ENCODE results near the gene RLBP1. TPM values are rescaled to one million over a fixed set of nuclear protein-coding genes. Genes with fewer than 3 reads are reported as not detected.

The RLBP1 gene
- total and polyA plus RNA-seq, 12 donors = 0.10 to 0.16 TPM; not detected in 10

DNA sequence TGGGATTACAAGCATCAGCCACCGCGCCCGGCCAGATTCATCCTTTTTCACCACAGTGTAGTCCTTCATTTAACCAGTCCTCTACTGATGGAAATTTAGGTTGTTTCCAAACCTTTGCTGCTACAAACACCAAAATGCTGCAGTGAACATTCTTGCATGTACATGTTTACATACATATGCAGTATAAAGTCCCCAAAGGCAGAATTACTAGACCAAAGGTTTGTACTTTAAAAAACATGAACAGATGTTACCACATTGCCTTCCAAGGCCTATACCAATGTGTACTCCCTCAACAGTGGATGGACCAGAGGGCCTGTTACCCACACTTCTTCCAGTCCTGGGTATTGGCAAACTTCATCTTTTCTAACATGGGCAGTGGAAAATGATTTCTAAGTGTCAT lies 51.0 kb downstream of the RLBP1 start:
- Histone ChIP-seq H3K27me3 (no peaks in the 10 kb centered on the region), H3K4me3 (no peak overlapping the region), H3K27ac (no peak overlapping the region), H3K9me3 (replicated peaks in 1 of 3) (no peaks in the 10 kb centered on the region), H3K36me3 (replicated peaks in 1 of 2) (no peaks in the 10 kb centered on the region), H3K4me1 (replicated peaks in 1 of 2) (peaks cover 23 to 42% of the 10 kb centered on the region in 2 donors)
- 97 to 99% (median 98%) methylated on average over 3 of the region's 3 CpGs for WGBS, 4 donors
- intact Hi-C loops (cut with DNase I) = loop anchor here in 1 of 2 donors (10.0 kb wide), 1 partner anchor 86 kb away; the partner anchor contains the start of gene ABHD2
- TF ChIP-seq CTCF (IDR thresholded peaks at IDR 0.05) (no peak), POLR2A (IDR thresholded peaks at IDR 0.05) (no peak)
- peak in 1 of 7 donors; percentile 17 for DNase-seq

- no peaks in the 10 kb centered on the region for H3K36me3 ChIP-seq (replicated peaks in 1 of 2)
- peak in 1 of 7 donors; percentile 20 for DNase-seq
- H3K9me3 ChIP-seq (replicated peaks in 1 of 3) = no peaks in the 10 kb centered on the region
- peaks cover 23 to 45% of the 10 kb centered on the region in 2 donors for H3K4me1 ChIP-seq (replicated peaks in 1 of 2)
- intact Hi-C loops (cut with DNase I) = no loop called here
- H3K4me3 ChIP-seq = no peak overlapping the region
- no peaks in the 10 kb centered on the region for H3K27me3 ChIP-seq
- H3K27ac ChIP-seq = peak overlapping the region in 4 of 5 donors; percentile 26 to 81 (median 58)
- TF ChIP-seq POLR2A (IDR thresholded peaks at IDR 0.05) (no peak), CTCF (IDR thresholded peaks at IDR 0.05) (no peak)
These were observed 53.0 kb downstream of the RLBP1 start for GRCh38 chr15:89168316-89168833.

GRCh38 chr15:89167267-89168176 lies 53.9 kb downstream of the RLBP1 start:
- Histone ChIP-seq H3K9me3 (replicated peaks in 1 of 3) (no peaks in the 10 kb centered on the region), H3K27ac (peak overlapping the region in 4 of 5 donors; percentile 26 to 81 (median 58)), H3K4me3 (no peak overlapping the region), H3K4me1 (replicated peaks in 1 of 2) (peaks cover 23 to 37% of the 10 kb centered on the region in 2 donors), H3K36me3 (replicated peaks in 1 of 2) (no peaks in the 10 kb centered on the region), H3K27me3 (no peaks in the 10 kb centered on the region)
- peak in 5 of 7 donors; percentile 45 to 67 (median 51) for DNase-seq
- WGBS, 4 donors = 28 to 34% (median 30%) methylated on average over 7 of the region's 7 CpGs
- intact Hi-C loops (cut with DNase I) = no loop called here
- TF ChIP-seq POLR2A (IDR thresholded peaks at IDR 0.05) (no peak), CTCF (IDR thresholded peaks at IDR 0.05) (no peak)

GRCh38 chr15:89165677-89166076 lies 55.7 kb downstream of the RLBP1 start:
- Histone ChIP-seq H3K4me1 (replicated peaks in 1 of 2) (peaks cover 23 to 37% of the 10 kb centered on the region in 2 donors), H3K36me3 (replicated peaks in 1 of 2) (no peaks in the 10 kb centered on the region), H3K9me3 (replicated peaks in 1 of 3) (no peaks in the 10 kb centered on the region), H3K4me3 (no peak overlapping the region), H3K27ac (peak overlapping the region in 3 of 5 donors; percentile 30 to 72 (median 58)), H3K27me3 (no peaks in the 10 kb centered on the region)
- DNase-seq = no peak
- 32 to 68% (median 51%) methylated on average over 2 of the region's 2 CpGs for WGBS, 4 donors
- TF ChIP-seq CTCF (IDR thresholded peaks at IDR 0.05) (no peak), POLR2A (IDR thresholded peaks at IDR 0.05) (no peak)
- intact Hi-C loops (cut with DNase I) = no loop called here
